Ovary (tissue), 3 donors: ENCODE measurements around the gene PLEKHA3.
"Not testable (repeated sequence)": the region's sequence is repeated elsewhere in the genome, so short reads cannot be mapped to it uniquely, and the experiment has no call there.

ENCODE experiments used
- CTCF ChIP-seq, 3 donors: fragments of 450-650 bp in 2 of 3; fragments of 200-600 bp in 1 of 3; IDR thresholded peaks; one replicate each; pipeline versions ENCODE4 v1.5.1 to v1.8.0; 2016 to 2022; ENCODE audit warnings: antibody characterized with exemption in 3 of 3, mild to moderate bottlenecking in 1 of 3
- EP300 ChIP-seq: sonication (generic); formaldehyde crosslinking; IDR thresholded peaks from one replicate; pipeline ENCODE4 v1.6.1; 2017; ENCODE audit warnings: antibody characterized with exemption
- POLR2A ChIP-seq: fragments of 450-650 bp; IDR thresholded peaks from one replicate; pipeline ENCODE4 v1.6.1; 2017; ENCODE audit warnings: antibody characterized with exemption, mild to moderate bottlenecking, moderate library complexity
- donor health status: DM: no; HTN: no; CAD: no.

- TF ChIP-seq POLR2A; CTCF (IDR thresholded peaks at IDR 0.05); EP300: not testable (repeated sequence)
Observed at GRCh38 chr2:178471313-178471712, 8.9 kb upstream of the PLEKHA3 start.
